Measurements from ENCODE around the gene GUCY2D.

Gene GUCY2D

DNA sequence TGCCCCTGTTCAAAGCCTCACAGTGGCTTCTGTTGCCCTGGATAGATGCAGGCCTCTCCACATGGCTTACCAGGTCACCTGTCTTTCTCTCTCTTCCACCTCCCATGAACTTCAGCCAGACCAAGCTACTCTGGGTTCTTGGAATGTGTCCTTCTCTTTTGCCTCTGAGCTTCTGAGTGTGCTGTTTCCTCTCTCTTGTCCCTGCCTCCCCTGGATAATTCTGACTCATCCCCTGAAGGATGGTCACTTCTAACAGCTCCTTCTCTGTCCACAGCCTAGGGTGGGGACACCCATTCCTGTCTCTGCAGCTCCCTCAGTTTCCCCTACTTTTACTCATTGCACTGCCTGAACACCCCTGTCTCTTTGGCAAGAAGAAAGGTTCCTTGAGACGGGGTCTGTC is 2.9 kb downstream of the GUCY2D start:
- H3K36me3 ChIP-seq (ENCODE audit: control insufficient read depth in 5 of 5, insufficient read depth in 5 of 5, low read length in 5 of 5), result no peaks in the 10 kb centered on the region
- H3K27ac ChIP-seq (ENCODE audit: low read depth, low read length), result no peak overlapping the region
- H3K4me3 ChIP-seq (ENCODE audit: low read depth in 1 of 5, low read length in 5 of 5), result no peak overlapping the region
- peaks cover 0 to 21% (median 16%) of the 10 kb centered on the region in 5 donors for H3K4me1 ChIP-seq (ENCODE audit: control insufficient read depth in 5 of 5, insufficient read depth in 5 of 5, low read length in 5 of 5)
- no peaks in the 10 kb centered on the region for H3K9me3 ChIP-seq (ENCODE audit: control insufficient read depth in 5 of 5, low read length in 5 of 5)
- H3K27me3 ChIP-seq (ENCODE audit: control insufficient read depth in 5 of 5, insufficient read depth in 4 of 5, low read length in 5 of 5), result peaks cover 12 to 51% (median 47%) of the 10 kb centered on the region in 5 donors
- H3K9ac ChIP-seq (ENCODE audit: low read length in 5 of 5), result no peak overlapping the region

DNA sequence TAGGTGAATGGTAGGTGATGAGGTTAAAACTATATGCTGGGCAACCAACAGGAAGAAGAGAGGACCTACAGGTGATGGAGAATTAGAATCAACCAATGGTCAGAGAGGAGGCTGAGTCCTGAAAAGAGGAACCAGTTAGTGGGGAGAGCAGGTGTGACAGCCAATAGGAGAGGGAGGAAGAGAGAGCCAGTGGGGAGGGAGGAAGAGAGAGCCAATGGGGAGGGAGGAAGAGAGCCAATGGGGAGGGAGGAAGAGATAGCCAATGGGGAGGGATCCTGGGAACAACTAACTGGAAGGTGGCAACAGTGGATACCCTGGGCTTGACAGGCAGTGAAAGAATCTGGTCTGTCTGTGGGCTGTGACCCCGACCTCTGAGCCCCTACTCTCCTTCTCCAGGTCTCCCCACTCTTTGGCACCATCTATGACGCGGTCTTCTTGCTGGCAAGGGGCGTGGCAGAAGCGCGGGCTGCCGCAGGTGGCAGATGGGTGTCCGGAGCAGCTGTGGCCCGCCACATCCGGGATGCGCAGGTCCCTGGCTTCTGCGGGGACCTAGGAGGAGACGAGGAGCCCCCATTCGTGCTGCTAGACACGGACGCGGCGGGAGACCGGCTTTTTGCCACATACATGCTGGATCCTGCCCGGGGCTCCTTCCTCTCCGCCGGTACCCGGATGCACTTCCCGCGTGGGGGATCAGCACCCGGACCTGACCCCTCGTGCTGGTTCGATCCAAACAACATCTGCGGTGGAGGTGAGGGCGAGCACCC is 3.7 kb downstream of the GUCY2D start:
- Histone ChIP-seq H3K4me1 (ENCODE audit: control insufficient read depth in 5 of 5, insufficient read depth in 5 of 5, low read length in 5 of 5) (peaks cover 0 to 21% (median 16%) of the 10 kb centered on the region in 5 donors), H3K27me3 (ENCODE audit: control insufficient read depth in 5 of 5, insufficient read depth in 4 of 5, low read length in 5 of 5) (peaks cover 12 to 47% (median 44%) of the 10 kb centered on the region in 5 donors), H3K36me3 (ENCODE audit: control insufficient read depth in 5 of 5, insufficient read depth in 5 of 5, low read length in 5 of 5) (no peaks in the 10 kb centered on the region), H3K4me3 (ENCODE audit: low read depth in 1 of 5, low read length in 5 of 5) (no peak overlapping the region), H3K9me3 (ENCODE audit: control insufficient read depth in 5 of 5, low read length in 5 of 5) (no peaks in the 10 kb centered on the region), H3K9ac (ENCODE audit: low read length in 5 of 5) (no peak overlapping the region), H3K27ac (ENCODE audit: low read depth, low read length) (no peak overlapping the region)

DNA sequence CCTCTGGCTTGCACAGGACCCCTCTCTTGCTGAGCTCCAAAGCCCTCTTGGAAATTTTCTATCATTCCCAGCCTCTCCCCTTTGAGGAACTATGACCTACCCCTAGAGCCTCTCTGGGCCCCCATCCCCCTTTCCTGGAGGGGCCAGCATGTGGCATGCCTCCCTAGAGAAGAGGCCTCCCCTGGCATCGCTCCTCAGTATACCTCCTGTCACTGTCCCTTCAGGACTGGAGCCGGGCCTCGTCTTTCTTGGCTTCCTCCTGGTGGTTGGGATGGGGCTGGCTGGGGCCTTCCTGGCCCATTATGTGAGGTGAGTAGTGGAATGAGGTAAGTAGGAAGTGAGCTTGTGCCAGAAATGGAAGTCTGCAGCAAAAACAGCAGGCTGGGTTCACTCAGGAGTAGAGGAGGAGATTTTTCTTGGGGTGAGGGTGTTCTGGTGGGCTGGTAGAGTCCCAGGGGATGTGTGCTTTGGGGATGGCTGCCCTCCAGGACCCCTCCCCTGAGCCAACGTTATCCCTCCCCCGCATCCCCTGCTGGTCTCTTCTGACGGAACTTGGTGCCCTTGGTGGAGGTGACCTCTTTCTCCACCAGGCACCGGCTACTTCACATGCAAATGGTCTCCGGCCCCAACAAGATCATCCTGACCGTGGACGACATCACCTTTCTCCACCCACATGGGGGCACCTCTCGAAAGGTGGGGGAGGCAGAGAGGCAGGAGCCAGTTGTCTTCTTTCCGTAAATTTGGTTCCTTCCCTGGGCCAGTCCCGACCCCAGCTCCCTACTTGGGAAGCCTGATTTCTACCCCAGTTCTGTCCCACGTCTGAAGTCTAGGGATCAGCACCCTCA is 4.6 kb downstream of the GUCY2D start:
- Histone ChIP-seq H3K27me3 (ENCODE audit: control insufficient read depth in 5 of 5, insufficient read depth in 4 of 5, low read length in 5 of 5) (peaks cover 12 to 46% (median 40%) of the 10 kb centered on the region in 5 donors), H3K9ac (ENCODE audit: low read length in 5 of 5) (no peak overlapping the region), H3K4me1 (ENCODE audit: control insufficient read depth in 5 of 5, insufficient read depth in 5 of 5, low read length in 5 of 5) (peaks cover 0 to 18% (median 16%) of the 10 kb centered on the region in 5 donors), H3K27ac (ENCODE audit: low read depth, low read length) (no peak overlapping the region), H3K4me3 (ENCODE audit: low read depth in 1 of 5, low read length in 5 of 5) (no peak overlapping the region), H3K9me3 (ENCODE audit: control insufficient read depth in 5 of 5, low read length in 5 of 5) (no peaks in the 10 kb centered on the region), H3K36me3 (ENCODE audit: control insufficient read depth in 5 of 5, insufficient read depth in 5 of 5, low read length in 5 of 5) (no peaks in the 10 kb centered on the region)

DNA sequence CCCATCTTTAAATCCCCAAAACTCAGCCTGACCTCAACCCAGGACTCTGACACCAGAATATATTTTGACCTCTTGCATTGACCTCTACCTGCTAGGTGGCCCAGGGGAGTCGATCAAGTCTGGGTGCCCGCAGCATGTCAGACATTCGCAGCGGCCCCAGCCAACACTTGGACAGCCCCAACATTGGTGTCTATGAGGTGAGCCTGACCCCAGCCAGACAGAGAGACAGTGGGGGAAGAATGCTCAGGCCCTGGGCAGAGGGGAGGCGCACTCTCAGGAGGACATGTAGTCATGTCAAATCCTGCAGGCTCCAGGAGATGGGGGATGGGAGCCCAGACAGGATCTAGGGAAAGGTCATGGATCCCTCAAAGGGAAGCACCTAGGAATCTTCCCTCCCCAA is 5.4 kb downstream of the GUCY2D start:
- Histone ChIP-seq H3K9me3 (ENCODE audit: control insufficient read depth in 5 of 5, low read length in 5 of 5) (no peaks in the 10 kb centered on the region), H3K9ac (ENCODE audit: low read length in 5 of 5) (no peak overlapping the region), H3K36me3 (ENCODE audit: control insufficient read depth in 5 of 5, insufficient read depth in 5 of 5, low read length in 5 of 5) (no peaks in the 10 kb centered on the region), H3K4me3 (ENCODE audit: low read depth in 1 of 5, low read length in 5 of 5) (no peak overlapping the region), H3K27me3 (ENCODE audit: control insufficient read depth in 5 of 5, insufficient read depth in 4 of 5, low read length in 5 of 5) (peaks cover 10 to 44% (median 38%) of the 10 kb centered on the region in 5 donors), H3K4me1 (ENCODE audit: control insufficient read depth in 5 of 5, insufficient read depth in 5 of 5, low read length in 5 of 5) (peaks cover 0 to 11% (median 8%) of the 10 kb centered on the region in 5 donors), H3K27ac (ENCODE audit: low read depth, low read length) (no peak overlapping the region)

DNA sequence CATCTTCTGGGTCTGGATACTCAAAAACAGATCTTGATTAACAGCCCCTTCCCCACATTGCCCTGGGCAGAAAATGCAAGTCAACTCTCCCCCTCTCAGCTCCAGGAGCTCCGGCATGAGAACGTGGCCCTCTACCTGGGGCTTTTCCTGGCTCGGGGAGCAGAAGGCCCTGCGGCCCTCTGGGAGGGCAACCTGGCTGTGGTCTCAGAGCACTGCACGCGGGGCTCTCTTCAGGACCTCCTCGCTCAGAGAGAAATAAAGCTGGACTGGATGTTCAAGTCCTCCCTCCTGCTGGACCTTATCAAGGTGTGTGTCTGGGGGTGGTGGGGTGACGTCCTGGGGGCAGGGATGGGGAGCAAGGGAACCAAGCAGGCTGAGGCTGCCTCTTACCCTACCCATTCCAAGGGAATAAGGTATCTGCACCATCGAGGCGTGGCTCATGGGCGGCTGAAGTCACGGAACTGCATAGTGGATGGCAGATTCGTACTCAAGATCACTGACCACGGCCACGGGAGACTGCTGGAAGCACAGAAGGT is 9.7 kb downstream of the GUCY2D start:
- peaks cover 0 to 16% (median 15%) of the 10 kb centered on the region in 5 donors for H3K4me1 ChIP-seq (ENCODE audit: control insufficient read depth in 5 of 5, insufficient read depth in 5 of 5, low read length in 5 of 5)
- H3K36me3 ChIP-seq (ENCODE audit: control insufficient read depth in 5 of 5, insufficient read depth in 5 of 5, low read length in 5 of 5), result no peaks in the 10 kb centered on the region
- H3K9ac ChIP-seq (ENCODE audit: low read length in 5 of 5), result no peak overlapping the region
- no peaks in the 10 kb centered on the region for H3K9me3 ChIP-seq (ENCODE audit: control insufficient read depth in 5 of 5, low read length in 5 of 5)
- peaks cover 0 to 34% (median 28%) of the 10 kb centered on the region in 5 donors for H3K27me3 ChIP-seq (ENCODE audit: control insufficient read depth in 5 of 5, insufficient read depth in 4 of 5, low read length in 5 of 5)
- H3K27ac ChIP-seq (ENCODE audit: low read depth, low read length), result no peak overlapping the region
- no peak overlapping the region for H3K4me3 ChIP-seq (ENCODE audit: low read depth in 1 of 5, low read length in 5 of 5)

DNA sequence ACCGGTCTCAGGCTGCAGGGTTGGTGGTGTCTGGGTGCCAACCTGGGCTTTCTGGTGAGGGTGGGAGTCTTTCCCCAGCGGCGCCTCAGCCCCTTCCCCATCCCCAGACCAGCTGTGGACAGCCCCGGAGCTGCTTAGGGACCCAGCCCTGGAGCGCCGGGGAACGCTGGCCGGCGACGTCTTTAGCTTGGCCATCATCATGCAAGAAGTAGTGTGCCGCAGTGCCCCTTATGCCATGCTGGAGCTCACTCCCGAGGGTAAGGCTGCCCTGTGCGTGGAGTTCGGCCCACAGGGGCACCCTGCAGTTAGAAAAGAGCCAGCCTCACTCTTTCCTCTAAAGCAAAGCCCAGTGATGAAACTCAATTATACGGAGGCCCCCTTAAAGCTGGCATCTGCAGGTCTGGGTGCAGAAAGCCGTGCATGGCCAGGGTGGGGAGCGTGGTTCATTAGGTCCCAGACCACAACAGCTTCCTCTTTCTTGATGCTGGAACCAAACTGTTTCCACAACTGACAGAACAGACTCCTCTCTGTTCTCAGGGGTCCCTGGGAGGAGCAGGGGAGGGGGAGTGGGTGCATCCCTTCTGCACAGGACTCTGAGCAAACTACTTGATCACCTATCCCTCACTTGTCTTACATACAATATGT is 10.7 kb downstream of the GUCY2D start:
- no peaks in the 10 kb centered on the region for H3K36me3 ChIP-seq (ENCODE audit: control insufficient read depth in 5 of 5, insufficient read depth in 5 of 5, low read length in 5 of 5)
- no peak overlapping the region for H3K9ac ChIP-seq (ENCODE audit: low read length in 5 of 5)
- no peak overlapping the region for H3K27ac ChIP-seq (ENCODE audit: low read depth, low read length)
- H3K27me3 ChIP-seq (ENCODE audit: control insufficient read depth in 5 of 5, insufficient read depth in 4 of 5, low read length in 5 of 5), result peaks cover 0 to 29% (median 21%) of the 10 kb centered on the region in 5 donors
- no peak overlapping the region for H3K4me3 ChIP-seq (ENCODE audit: low read depth in 1 of 5, low read length in 5 of 5)
- H3K4me1 ChIP-seq (ENCODE audit: control insufficient read depth in 5 of 5, insufficient read depth in 5 of 5, low read length in 5 of 5), result peaks cover 0 to 19% (median 17%) of the 10 kb centered on the region in 5 donors
- H3K9me3 ChIP-seq (ENCODE audit: control insufficient read depth in 5 of 5, low read length in 5 of 5), result no peaks in the 10 kb centered on the region

- no peak overlapping the region for H3K27ac ChIP-seq (ENCODE audit: low read depth, low read length)
- H3K4me3 ChIP-seq (ENCODE audit: low read depth in 1 of 5, low read length in 5 of 5), result no peak overlapping the region
- H3K36me3 ChIP-seq (ENCODE audit: control insufficient read depth in 5 of 5, insufficient read depth in 5 of 5, low read length in 5 of 5), result no peaks in the 10 kb centered on the region
- no peaks in the 10 kb centered on the region for H3K9me3 ChIP-seq (ENCODE audit: control insufficient read depth in 5 of 5, low read length in 5 of 5)
- H3K27me3 ChIP-seq (ENCODE audit: control insufficient read depth in 5 of 5, insufficient read depth in 4 of 5, low read length in 5 of 5), result peaks cover 0 to 28% (median 21%) of the 10 kb centered on the region in 5 donors
- peaks cover 0 to 19% (median 17%) of the 10 kb centered on the region in 5 donors for H3K4me1 ChIP-seq (ENCODE audit: control insufficient read depth in 5 of 5, insufficient read depth in 5 of 5, low read length in 5 of 5)
- H3K9ac ChIP-seq (ENCODE audit: low read length in 5 of 5), result no peak overlapping the region
These were observed 11.5 kb downstream of the GUCY2D start for GRCh38 chr17:8013731-8014557.

DNA sequence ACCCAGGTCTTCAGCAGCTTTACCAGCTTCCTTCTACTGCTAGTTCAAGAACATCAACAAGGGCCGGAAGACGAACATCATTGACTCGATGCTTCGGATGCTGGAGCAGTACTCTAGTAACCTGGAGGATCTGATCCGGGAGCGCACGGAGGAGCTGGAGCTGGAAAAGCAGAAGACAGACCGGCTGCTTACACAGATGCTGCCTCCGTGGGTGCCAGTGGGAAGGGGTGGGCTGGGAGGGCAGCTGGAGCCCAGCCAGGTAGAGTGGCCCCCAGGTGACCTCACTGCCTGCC is 12.1 kb downstream of the GUCY2D start:
- peaks cover 0 to 28% (median 21%) of the 10 kb centered on the region in 5 donors for H3K27me3 ChIP-seq (ENCODE audit: control insufficient read depth in 5 of 5, insufficient read depth in 4 of 5, low read length in 5 of 5)
- no peaks in the 10 kb centered on the region for H3K36me3 ChIP-seq (ENCODE audit: control insufficient read depth in 5 of 5, insufficient read depth in 5 of 5, low read length in 5 of 5)

DNA sequence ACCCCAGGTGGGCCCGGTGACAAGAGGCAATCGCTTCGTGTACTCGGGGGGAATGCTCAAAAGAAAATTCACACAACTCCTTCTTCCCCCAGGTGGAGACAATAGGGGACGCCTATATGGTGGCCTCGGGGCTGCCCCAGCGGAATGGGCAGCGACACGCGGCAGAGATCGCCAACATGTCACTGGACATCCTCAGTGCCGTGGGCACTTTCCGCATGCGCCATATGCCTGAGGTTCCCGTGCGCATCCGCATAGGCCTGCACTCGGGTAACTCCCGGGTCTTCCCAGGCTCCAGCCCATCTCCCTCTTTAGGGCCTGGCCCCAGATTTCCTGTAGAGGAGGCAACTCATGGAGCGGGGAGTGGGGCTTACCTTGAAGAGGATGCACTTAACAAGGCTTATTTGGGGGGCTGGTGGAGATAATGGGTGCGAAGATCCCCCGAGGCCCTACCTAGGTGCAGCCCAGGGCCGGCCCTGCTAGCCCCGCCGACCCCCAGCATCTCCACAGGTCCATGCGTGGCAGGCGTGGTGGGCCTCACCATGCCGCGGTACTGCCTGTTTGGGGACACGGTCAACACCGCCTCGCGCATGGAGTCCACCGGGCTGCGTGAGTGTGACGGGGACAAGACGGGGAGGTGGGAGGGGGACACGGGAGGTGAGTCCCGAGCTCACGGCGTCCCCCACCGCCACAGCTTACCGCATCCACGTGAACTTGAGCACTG is 13.0 kb downstream of the GUCY2D start:
- H3K9me3 ChIP-seq (ENCODE audit: control insufficient read depth in 5 of 5, low read length in 5 of 5), result no peaks in the 10 kb centered on the region
- H3K9ac ChIP-seq (ENCODE audit: low read length in 5 of 5), result no peak overlapping the region
- H3K4me1 ChIP-seq (ENCODE audit: control insufficient read depth in 5 of 5, insufficient read depth in 5 of 5, low read length in 5 of 5), result peaks cover 0 to 19% (median 17%) of the 10 kb centered on the region in 5 donors
- H3K36me3 ChIP-seq (ENCODE audit: control insufficient read depth in 5 of 5, insufficient read depth in 5 of 5, low read length in 5 of 5), result no peaks in the 10 kb centered on the region
- peak overlapping the region in 2 of 5 donors; percentile 54 to 61 for H3K4me3 ChIP-seq (ENCODE audit: low read depth in 1 of 5, low read length in 5 of 5)
- H3K27me3 ChIP-seq (ENCODE audit: control insufficient read depth in 5 of 5, insufficient read depth in 4 of 5, low read length in 5 of 5), result peaks cover 0 to 28% (median 21%) of the 10 kb centered on the region in 5 donors
- no peak overlapping the region for H3K27ac ChIP-seq (ENCODE audit: low read depth, low read length)

More for the DNA sequence above, 12.1 kb downstream of the GUCY2D start:
- Histone ChIP-seq H3K27ac (ENCODE audit: low read depth, low read length) (no peak overlapping the region), H3K9me3 (ENCODE audit: control insufficient read depth in 5 of 5, low read length in 5 of 5) (no peaks in the 10 kb centered on the region), H3K4me1 (ENCODE audit: control insufficient read depth in 5 of 5, insufficient read depth in 5 of 5, low read length in 5 of 5) (peaks cover 0 to 19% (median 17%) of the 10 kb centered on the region in 5 donors), H3K4me3 (ENCODE audit: low read depth in 1 of 5, low read length in 5 of 5) (no peak overlapping the region), H3K9ac (ENCODE audit: low read length in 5 of 5) (no peak overlapping the region)
